ENCODE measurements around the gene UBR3.

GRCh38 chr2:169925968-169926367 lies 98.7 kb downstream of the UBR3 start:
- TF ChIP-seq CTCF (IDR thresholded peaks at IDR 0.05; ENCODE audit: low read depth, low read length) (no peak), EZH2phosphoT487 (IDR thresholded peaks at IDR 0.05; ENCODE audit: low read depth) (no peak)

All from OCI-LY3 (cell line).